ENCODE data around the gene GTSE1. TPM values are rescaled to one million over a fixed set of nuclear protein-coding genes. Genes with fewer than 3 reads are reported as not detected.
A peak's percentile ranks its signal among the peaks of the same experiment; 100 is the strongest.

GTSE1 gene
- total and polyA plus RNA-seq, 4 donors: 1.0 to 2.3 (median 1.2) TPM

GRCh38 chr22:46293577-46294260, 3.0 kb upstream of the GTSE1 start:
- Histone ChIP-seq H3K4me1 (ENCODE audit: control insufficient read depth in 5 of 5, insufficient read depth in 5 of 5, low read length in 5 of 5) (peaks cover 0 to 20% (median 6%) of the 10 kb centered on the region in 5 donors), H3K27ac (ENCODE audit: low read depth in 1 of 2, low read length in 1 of 2) (no peak overlapping the region), H3K9ac (ENCODE audit: insufficient read depth in 1 of 2, low read length in 2 of 2) (no peak overlapping the region), H3K27me3 (ENCODE audit: control insufficient read depth in 3 of 3, insufficient read depth in 3 of 3, low read length in 2 of 3) (no peaks in the 10 kb centered on the region), H3K36me3 (ENCODE audit: control insufficient read depth in 4 of 4, insufficient read depth in 4 of 4, low read length in 4 of 4) (peaks cover 7 to 33% (median 13%) of the 10 kb centered on the region in 4 donors), H3K4me3 (no peak overlapping the region), H3K9me3 (ENCODE audit: control insufficient read depth in 4 of 4, insufficient read depth in 3 of 4, low read length in 3 of 4) (peaks cover 0 to 4% (median 0%) of the 10 kb centered on the region in 4 donors)
- no peak for ATAC-seq (ENCODE audit: insufficient read depth, low FRiP score)
- no peak for TF ChIP-seq CTCF (IDR thresholded peaks at IDR 0.05; ENCODE audit: control extremely low read depth, extremely low read depth)
- DNase-seq: peak in 2 of 3 donors; percentile 20 to 40
- 57 to 80% methylated on average over 11 of the region's 11 CpGs for WGBS, 2 donors

DNA sequence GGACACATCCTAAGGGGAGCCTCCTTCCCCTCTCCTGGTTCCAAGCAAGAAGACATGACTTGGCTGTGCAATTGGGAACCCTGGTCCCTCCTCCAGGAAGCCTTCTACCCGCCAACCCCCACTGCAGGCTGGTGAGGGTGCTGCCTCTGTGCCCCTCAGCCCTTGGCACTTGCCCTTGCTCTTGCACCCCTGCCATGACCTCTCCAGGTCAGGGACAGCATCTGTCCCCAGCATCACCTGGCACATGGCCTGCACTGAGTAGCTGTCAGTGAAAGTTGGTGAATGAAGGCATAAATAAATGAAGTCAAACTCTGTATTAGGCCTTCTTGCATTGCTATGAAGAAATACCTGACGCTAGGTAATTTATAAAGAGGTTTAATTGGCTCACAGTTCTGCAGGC, 1.9 kb upstream of the GTSE1 start:
- DNase-seq (no peak), ATAC-seq (ENCODE audit: insufficient read depth, low FRiP score) (no peak)
- peaks cover 7 to 25% (median 13%) of the 10 kb centered on the region in 4 donors for H3K36me3 ChIP-seq (ENCODE audit: control insufficient read depth in 4 of 4, insufficient read depth in 4 of 4, low read length in 4 of 4)
- no peak overlapping the region for H3K27ac ChIP-seq (ENCODE audit: low read depth in 1 of 2, low read length in 1 of 2)
- H3K4me1 ChIP-seq (ENCODE audit: control insufficient read depth in 5 of 5, insufficient read depth in 5 of 5, low read length in 5 of 5): peaks cover 0 to 23% (median 6%) of the 10 kb centered on the region in 5 donors
- no peak overlapping the region for H3K4me3 ChIP-seq
- H3K9me3 ChIP-seq (ENCODE audit: control insufficient read depth in 4 of 4, insufficient read depth in 3 of 4, low read length in 3 of 4): peaks cover 0 to 4% (median 0%) of the 10 kb centered on the region in 4 donors
- no peak overlapping the region for H3K9ac ChIP-seq (ENCODE audit: insufficient read depth in 1 of 2, low read length in 2 of 2)
- no peak for TF ChIP-seq CTCF (IDR thresholded peaks at IDR 0.05; ENCODE audit: control extremely low read depth, extremely low read depth)
- 80 to 89% methylated on average over 2 of the region's 2 CpGs for WGBS, 2 donors
- no peaks in the 10 kb centered on the region for H3K27me3 ChIP-seq (ENCODE audit: control insufficient read depth in 3 of 3, insufficient read depth in 3 of 3, low read length in 2 of 3)

DNA sequence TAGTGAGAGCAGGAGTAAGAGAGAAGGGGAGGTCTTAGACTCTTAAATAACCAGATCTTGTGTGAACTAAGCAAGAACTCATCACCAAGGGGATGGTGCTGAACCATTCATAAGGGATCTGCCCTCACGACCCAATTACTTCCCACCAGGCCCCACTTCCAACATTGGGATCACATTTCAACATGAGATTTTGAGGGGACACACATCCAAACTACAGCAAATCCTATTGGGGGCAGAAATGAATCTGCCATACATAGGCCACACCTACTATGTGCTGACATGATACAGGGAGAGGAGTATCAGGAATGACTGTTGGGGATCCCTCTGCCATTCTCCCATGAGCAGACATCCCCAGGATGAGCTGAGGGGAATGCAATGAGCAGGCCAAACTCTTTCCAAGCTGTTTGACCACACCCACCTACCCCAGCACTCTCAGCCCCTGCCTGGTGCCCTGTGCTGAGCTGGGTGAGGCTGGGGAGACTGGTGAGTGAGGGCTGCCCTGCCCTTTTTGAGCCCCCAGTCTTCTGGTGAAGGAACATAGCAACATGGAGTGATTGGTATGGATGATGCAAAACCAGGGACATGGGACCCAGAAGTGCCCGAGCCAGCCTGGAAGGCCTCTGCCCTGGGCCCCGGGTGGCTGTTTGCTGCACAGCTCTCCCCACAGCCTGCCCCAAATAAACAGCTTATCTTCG, 1.2 kb upstream of the GTSE1 start:
- TF ChIP-seq CTCF (IDR thresholded peaks at IDR 0.05; ENCODE audit: control extremely low read depth, extremely low read depth): no peak
- ATAC-seq (ENCODE audit: insufficient read depth, low FRiP score) (no peak), DNase-seq (no peak)
- Histone ChIP-seq H3K4me3 (no peak overlapping the region), H3K9me3 (ENCODE audit: control insufficient read depth in 4 of 4, insufficient read depth in 3 of 4, low read length in 3 of 4) (peaks cover 0 to 4% (median 0%) of the 10 kb centered on the region in 4 donors), H3K36me3 (ENCODE audit: control insufficient read depth in 4 of 4, insufficient read depth in 4 of 4, low read length in 4 of 4) (peaks cover 7 to 19% (median 14%) of the 10 kb centered on the region in 4 donors), H3K4me1 (ENCODE audit: control insufficient read depth in 5 of 5, insufficient read depth in 5 of 5, low read length in 5 of 5) (peaks cover 0 to 23% (median 6%) of the 10 kb centered on the region in 5 donors), H3K27me3 (ENCODE audit: control insufficient read depth in 3 of 3, insufficient read depth in 3 of 3, low read length in 2 of 3) (no peaks in the 10 kb centered on the region), H3K27ac (ENCODE audit: low read depth in 1 of 2, low read length in 1 of 2) (no peak overlapping the region), H3K9ac (ENCODE audit: insufficient read depth in 1 of 2, low read length in 2 of 2) (peak overlapping the region in 1 of 2 donors; percentile 25)
- 80 to 84% methylated on average over 4 of the region's 4 CpGs for WGBS, 2 donors
